Measurements from ENCODE around the gene ENDOU.

Gene ENDOU

GRCh38 chr12:47763481-47764346 lies 38.4 kb upstream of the ENDOU start:
- no peak for TF ChIP-seq CTCF (IDR thresholded peaks at IDR 0.05; ENCODE audit: low read depth, low read length, missing control alignments)
- H3K4me3 ChIP-seq (ENCODE audit: low read depth, low read length), result no peak overlapping the region
- no peak for DNase-seq (ENCODE audit: low read depth)

GRCh38 chr12:47762850-47763465 lies 37.7 kb upstream of the ENDOU start:
- no peak for TF ChIP-seq CTCF (IDR thresholded peaks at IDR 0.05; ENCODE audit: low read depth, low read length, missing control alignments)
- no peak for DNase-seq (ENCODE audit: low read depth)
- H3K4me3 ChIP-seq (ENCODE audit: low read depth, low read length), result no peak overlapping the region

GRCh38 chr12:47758834-47759690 lies 33.8 kb upstream of the ENDOU start, which contains the start of gene RAPGEF3:
Gene RAPGEF3 (minus strand): TSS chr12:47758880. CDS start chr12:47758556, 324 bp downstream.
- DNase-seq (ENCODE audit: low read depth), result no peak
- TF ChIP-seq CTCF (IDR thresholded peaks at IDR 0.05; ENCODE audit: low read depth, low read length, missing control alignments), result peak; percentile 64
- H3K4me3 ChIP-seq (ENCODE audit: low read depth, low read length), result peak within 1 kb of the TSS; percentile 57

- no peak for TF ChIP-seq CTCF (IDR thresholded peaks at IDR 0.05; ENCODE audit: low read depth, low read length, missing control alignments)
- DNase-seq (ENCODE audit: low read depth), result no peak
- peak overlapping the region; percentile 57 for H3K4me3 ChIP-seq (ENCODE audit: low read depth, low read length)
Observed at GRCh38 chr12:47758584-47758833, 33.2 kb upstream of the ENDOU start.

GRCh38 chr12:47757840-47758583 lies 32.7 kb upstream of the ENDOU start:
- TF ChIP-seq CTCF (IDR thresholded peaks at IDR 0.05; ENCODE audit: low read depth, low read length, missing control alignments), result no peak
- no peak for DNase-seq (ENCODE audit: low read depth)
- no peak overlapping the region; the same call in 1 of the 2 replicates for H3K4me3 ChIP-seq (ENCODE audit: low read depth, low read length)

- DNase-seq (ENCODE audit: low read depth), result no peak
- no peak for TF ChIP-seq CTCF (IDR thresholded peaks at IDR 0.05; ENCODE audit: low read depth, low read length, missing control alignments)
- no peak overlapping the region for H3K4me3 ChIP-seq (ENCODE audit: low read depth, low read length)
Observed at GRCh38 chr12:47757364-47757839, 32.1 kb upstream of the ENDOU start.

Data from GM12864 (cell line).